Measurements from ENCODE around the gene CEBPG.

The CEBPG gene

DNA sequence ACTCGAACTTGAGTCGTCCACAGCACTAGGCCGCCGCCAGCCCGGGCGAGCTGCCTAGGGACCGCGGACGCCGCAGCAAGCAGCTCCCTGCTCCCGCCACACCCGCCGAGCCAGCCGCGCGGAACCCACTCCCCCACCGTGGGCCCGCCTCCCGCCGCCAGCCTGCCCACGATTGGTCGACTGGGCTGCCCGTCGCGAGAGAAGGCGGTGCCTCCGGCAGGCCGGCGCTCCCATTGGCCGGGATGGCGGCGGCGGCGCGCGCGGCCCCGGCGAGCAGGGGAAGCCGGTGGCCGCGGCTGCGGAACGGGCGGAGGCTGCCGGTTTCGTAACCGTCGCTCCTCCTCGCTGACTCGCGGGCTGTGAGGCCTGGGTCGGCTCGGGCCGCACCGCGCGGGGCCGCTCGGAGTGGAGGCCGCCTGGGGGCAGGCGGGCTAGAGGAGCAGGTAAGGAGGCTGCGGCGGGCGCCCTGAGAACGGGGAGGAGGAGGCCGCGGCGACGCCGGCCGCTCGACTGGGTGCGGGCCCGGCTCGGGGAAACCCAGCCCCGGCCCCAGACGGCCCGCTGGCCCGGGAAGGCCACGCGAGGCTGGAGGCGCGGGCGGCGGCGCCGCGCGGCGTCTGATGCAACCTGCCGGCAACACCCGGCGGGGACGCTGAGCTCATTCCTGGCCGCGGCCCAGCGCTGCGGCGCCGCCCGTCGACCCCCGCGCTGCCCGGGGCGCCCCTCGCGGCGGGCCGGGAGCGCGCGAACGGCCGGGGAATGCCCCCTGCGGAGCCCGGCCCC, at the start of gene CEBPG:
CEBPG (plus strand) TSS at position 257 of the 783 bp plus-strand sequence. CDS start 5,531 bp downstream, outside the sequence.
- peak; percentile 69 for DNase-seq (ENCODE audit: low read depth, low spot score)

DNA sequence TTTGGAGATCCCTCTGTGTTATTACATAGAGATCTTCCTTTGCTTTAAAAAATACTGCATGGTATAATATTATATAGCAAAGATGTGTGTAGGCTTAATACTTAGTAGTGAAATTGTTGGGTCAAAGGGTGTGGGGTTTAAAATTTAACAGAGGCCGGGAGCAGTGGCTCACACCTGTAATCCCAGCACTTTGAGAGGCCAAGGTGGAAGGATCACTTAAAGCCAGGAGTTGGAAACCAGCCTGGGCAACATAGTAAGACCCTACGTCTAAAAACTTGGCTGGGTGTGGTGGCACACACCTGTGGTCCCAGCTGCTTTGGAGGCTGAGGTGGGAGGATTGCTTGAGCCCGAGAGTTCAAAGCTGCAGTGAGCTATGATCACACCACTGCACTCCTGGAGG, 48.9 kb upstream of the CEBPG start:
- DNase-seq (ENCODE audit: low read depth, low spot score) = no peak

DNA sequence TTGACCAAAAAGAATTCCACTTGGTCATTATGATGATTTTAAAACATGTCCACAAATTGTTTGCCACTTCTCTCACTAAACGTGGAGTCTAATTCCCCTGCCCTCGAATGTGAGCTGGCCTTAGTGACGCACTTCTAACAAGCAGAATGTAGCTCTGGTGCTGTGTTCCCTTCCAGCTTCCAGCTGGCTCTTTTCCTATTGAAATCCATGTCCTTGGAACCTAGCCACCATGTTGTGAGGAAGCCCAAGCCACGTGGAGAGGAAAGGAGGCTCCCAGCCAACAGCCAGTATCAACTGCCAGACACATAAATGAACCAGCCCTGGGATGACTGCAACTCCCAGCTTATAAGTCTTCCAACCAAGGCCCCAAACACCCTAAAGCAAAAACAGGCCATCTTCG, 47.6 kb upstream of the CEBPG start:
- DNase-seq (ENCODE audit: low read depth, low spot score) = no peak

DNA sequence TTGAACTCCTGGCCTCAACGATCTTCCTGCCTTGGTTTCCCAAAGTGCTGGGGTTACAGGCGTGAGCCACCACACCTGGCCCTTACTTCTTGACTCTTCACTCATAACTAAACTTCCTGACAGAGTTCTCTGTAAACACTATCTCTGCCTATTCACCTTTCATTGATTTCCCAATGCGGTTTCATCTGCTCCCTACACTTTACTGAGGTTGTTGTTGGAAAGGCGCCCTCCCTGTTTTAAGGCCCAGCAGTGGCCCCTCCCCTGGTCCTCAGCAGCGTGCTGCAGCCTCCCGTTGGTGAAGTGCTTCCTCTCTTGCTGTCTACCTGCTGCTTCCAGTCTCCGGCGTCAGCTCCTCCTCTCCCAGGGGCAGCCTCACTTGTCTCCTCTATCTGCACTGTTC, 44.4 kb upstream of the CEBPG start:
- no peak for DNase-seq (ENCODE audit: low read depth, low spot score)

DNA sequence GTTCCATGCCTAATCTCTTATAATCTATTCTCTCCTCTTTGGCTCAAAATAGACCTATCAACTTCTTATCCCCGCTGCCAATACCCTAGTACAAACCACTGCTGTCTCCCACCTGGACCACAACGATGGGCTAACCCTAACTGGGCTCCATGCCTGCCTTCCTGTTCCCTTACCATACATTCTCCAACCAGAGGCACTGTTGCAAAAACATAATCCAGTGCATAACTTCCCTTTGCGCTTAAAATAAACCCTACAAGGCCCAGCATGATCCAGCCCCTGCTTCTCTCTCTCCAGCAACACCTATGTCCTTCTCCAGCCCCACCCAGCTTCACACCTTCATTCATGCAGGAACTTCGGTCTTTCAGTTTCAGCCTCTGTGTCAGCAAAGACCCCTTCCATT, 43.8 kb upstream of the CEBPG start:
- DNase-seq (ENCODE audit: low read depth, low spot score) = no peak

DNA sequence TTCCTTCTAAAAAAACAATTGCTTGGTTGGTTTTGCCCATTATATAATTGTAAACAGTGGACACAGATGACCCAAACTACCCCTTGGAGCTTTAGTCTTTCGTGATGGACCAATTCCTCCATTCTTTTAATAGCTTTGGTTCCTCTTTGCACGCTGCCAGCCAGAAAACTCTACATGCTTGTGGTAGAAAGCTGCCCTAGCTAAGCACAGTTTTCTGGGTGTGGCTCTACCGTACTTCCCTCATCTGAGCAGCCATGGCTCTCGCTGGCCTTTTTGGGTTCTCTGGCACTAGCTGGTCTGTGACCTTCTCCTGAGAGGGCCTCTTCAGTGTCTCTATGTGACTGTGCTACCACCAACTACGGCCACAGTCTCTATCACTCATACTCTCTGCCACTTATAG, 41.3 kb upstream of the CEBPG start:
- DNase-seq (ENCODE audit: low read depth, low spot score) = no peak

DNA sequence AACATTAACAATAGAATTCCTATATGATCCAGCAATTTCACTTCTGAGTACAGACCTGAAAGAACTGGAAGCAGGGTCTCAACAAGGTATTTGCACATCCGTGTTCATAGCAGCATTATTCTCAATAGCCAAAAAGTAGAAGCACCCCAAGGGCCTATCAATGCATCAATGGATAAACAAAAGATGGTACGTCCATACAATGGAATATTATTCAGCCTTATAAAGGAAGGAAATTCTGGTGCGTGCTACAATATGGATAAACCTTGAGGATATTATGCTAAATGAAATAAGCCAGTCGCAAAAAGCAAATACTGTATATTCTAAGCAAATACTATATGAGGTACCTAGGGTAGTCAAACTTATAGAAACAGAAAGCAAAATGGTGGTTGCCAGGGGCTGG, 40.4 kb upstream of the CEBPG start:
- DNase-seq (ENCODE audit: low read depth, low spot score) = no peak

DNA sequence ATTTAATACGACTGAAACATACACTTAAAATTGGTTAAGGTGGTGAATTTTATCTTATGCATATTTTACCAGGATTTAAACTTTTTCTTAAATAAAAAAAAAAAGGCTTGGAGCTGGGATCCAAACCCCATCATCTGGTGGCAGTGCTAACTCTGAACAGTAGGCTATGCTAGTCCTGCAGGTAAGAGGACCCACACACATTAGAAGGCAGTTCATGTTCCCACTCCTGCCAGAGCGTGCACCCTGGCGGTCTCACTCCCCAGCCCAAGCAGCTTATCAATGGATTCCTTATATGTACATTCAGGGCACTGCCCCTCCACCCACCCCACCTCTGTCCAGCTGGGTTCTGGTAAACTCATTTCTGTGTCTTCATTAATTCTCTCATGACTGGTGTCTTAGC, 39.9 kb upstream of the CEBPG start:
- DNase-seq (ENCODE audit: low read depth, low spot score) = no peak

DNA sequence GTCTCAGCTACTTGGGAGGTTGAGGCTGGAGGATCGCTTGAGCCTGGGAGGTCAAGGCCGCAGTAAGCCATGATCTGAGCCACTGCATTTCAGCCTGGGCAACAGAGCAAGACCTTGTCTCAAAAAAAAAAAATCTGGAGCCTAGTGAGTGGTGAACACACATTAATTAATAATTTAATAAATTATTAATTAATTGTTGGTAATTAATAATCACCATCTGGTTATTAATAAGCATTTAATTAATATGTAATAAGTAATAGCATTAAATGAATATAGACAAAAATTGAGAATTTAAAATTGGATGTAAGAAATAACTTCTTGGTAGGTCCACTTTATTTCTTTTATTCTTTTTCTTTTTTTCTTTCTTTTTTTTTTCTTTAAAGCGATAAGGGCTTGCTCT, 39.2 kb upstream of the CEBPG start:
- DNase-seq (ENCODE audit: low read depth, low spot score) = no peak

DNA sequence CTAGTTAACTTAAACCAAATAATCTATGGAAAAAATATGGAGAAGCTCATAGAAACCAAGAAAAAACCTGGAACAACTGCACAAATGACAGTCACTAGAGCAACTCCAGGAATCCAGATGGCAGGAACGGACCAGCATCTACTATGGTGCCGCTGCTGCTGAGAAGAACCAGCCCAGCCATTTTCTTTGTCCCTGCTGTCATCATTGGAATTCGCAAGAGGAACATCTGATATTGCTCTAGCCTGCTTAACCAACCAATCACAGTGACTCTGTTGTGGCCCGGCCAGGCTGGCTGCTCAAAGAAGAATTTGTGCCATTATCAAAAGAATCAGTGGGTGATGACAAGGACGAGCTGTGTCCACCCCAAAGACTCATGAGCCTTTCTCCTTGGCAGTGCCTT, 38.1 kb upstream of the CEBPG start:
- no peak for DNase-seq (ENCODE audit: low read depth, low spot score)

DNA sequence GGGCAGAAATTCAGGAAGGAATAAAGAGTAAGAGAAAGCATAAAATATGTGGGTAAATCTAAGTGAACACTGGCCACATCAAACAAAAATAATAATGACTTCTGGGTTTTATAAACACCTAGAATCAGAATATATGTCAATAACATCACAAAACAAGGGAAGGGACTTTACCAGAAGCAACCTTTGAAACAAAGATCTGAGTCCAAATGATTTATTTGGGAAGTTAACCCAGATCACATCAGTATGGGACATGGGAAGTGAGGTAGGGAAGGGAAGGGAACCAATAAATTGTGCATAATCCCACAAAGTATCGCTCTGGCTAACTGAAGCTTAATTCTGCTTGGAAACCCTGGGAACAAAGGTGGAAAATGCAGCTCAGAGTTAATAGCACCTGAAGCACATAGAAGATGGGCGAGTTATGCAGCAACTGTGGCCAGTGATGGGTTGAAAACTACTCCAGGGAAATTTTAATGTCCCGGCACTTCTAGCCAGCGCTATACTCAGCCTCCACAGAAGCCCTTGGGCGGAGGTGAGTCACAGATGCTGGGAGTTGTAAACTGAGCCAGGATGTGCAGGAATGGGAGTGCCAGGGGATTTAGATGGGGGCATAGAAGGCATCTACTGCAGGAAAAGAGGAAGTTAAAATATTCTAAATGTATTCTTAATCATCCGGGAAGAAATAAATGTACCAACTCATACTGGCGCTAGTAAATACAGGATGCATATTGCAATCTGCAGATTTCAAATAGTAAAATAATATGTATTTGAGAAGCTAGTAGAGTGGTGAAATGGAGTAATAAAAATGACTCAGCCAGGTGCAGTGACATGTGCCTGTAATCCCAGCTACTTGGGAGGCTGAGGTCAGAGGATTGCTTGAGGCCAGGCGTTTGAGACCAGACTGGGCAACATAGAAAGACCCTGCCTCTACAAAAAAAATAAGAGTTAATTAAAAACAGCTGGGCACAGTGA, 34.2 kb upstream of the CEBPG start:
- DNase-seq (ENCODE audit: low read depth, low spot score) = no peak

DNA sequence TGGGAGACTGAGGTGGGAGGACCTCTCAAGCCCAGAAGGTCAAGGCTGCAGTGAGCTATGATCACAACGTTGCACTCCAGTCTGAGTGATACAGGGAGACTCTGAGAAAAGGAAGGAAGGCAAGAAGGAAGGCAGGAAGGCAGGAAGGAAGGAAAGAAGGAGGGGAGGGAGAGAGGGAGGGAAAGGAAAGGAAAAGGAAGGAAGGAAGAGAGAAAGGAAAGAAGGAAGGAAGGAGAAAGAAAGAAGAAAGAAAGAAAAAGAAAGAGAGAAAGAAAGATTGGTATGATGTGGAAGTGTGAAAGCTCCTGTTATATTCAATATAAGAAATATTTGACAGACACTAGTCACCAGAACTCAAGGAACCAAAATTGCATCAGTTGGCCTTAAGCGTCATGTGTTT, 32.5 kb upstream of the CEBPG start:
- DNase-seq (ENCODE audit: low read depth, low spot score) = no peak

DNA sequence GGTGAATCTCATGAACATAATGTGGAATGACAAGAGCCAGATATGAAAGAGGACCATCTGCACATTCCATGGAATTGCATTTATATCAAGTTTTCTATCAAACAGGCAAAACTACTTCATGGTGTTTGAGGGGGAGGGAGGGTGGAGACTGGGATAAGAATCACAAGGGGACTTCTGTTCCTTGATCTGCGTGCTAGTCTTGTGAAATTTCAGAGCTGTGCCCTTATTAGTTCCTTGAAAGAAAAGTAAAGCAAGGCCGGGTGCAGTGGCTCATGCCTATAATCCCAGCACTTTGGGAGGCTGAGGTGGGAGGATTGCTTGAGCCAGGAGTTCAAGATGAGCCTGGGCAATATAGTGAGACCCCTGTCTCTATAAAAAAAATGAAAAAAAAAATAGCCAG, 30.2 kb upstream of the CEBPG start:
- DNase-seq (ENCODE audit: low read depth, low spot score) = no peak

DNA sequence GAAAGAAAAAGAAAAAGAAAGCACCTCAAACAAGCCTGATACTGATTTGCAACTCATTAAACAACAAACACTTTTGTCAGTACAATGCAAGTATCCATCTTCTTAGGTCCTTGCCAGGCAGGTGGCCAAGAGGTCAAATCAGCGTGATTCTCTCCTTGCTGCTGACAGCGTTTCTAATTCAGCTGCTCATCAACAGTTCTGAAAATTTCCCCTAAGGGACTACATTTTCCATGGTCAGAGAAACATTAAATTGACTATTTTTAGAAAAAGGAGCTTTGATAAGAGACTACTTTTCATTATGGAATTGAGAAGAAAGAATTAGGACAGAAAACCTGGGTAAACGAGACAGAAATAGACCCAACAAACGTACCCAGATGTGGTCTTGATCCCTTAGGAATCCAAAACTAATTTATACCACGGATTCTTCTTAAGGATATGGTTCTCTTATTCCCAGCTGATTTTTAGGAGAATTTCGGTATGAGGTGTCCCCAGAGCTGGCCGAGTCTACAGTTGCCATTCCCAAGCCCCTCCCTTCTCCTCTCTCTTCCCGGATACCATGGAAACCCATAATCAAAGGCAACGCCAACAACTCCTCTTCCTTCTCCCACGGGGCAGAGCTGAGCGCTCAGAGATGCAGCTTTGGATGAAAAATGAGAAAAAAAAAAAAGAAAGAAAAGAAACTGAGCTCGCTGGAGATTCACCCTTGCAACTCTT, 29.5 kb upstream of the CEBPG start:
- no peak for DNase-seq (ENCODE audit: low read depth, low spot score)

DNA sequence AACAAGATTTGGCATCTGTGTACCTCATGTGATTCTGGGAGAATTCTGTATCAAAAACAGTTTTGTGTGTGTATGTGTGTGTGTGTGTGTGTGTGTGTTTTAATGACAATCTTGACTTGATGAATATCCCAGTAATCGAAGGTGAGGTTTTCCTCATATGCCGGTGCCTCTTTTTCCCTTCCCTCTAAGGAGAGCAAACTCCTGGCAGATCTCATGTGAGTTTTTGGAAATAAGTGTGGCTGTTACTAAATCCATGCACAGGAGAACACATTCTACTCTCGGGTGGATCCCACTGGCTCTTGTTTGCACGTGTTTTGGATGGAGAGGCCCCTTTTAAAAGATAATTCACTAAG, 29.0 kb upstream of the CEBPG start:
- no peak for DNase-seq (ENCODE audit: low read depth, low spot score)

DNA sequence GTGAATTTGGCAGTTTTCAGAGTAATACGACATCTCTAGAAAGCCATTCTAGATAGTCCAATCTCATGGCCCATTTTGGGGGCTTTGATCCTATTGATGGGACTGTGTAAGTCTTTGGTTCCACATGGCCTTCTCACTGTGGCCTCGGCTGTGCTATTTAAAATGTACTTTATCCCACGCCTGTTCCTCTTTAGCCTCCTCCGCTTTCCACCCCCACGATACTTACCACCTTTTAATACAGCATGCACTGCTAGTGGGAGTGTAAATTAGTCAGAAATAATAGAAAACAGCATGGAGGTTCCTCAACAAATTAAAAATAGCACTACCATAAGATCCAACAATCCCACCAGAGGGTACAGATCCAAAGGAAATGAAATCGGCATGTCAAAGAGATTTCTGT, 28.3 kb upstream of the CEBPG start:
- DNase-seq (ENCODE audit: low read depth, low spot score) = no peak

DNA sequence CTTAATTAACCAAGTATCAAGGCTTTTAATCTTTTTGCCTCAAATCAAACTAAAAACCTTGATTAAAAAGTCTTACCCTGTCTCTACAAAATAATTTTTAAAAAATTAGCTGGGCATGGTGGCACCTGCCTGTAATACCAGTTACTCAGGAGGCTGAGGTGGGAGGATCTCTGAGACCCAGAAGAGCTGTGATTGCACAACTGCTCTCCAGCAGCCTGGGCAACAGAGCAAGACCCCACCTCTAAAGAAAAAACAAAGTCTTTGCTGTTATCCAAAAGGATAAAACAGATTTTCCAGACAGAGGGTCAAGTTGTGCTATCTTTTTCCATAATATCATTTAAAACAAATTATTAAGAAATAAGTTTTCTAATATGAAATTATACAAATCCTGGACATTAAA, 26.8 kb upstream of the CEBPG start:
- DNase-seq (ENCODE audit: low read depth, low spot score) = no peak

DNA sequence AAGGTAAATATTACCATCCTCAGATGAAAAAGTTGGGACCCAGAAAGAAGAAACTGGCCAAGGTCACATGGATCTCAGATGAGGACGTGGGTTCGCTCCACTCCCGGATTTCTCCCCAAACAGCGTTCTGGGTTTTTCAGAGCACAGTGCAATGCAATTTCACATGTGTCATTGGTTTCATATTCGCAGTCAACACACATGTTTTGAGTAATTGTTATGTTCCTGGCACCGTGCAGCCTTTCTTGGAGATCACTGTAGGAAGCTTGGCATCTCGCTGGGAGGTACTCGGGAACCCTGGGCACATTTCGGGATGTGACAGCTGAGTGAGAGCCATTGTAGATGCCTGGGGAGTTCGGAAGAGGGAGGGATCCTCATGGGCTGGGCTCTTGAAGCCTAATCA, 26.2 kb upstream of the CEBPG start:
- no peak for DNase-seq (ENCODE audit: low read depth, low spot score)

DNA sequence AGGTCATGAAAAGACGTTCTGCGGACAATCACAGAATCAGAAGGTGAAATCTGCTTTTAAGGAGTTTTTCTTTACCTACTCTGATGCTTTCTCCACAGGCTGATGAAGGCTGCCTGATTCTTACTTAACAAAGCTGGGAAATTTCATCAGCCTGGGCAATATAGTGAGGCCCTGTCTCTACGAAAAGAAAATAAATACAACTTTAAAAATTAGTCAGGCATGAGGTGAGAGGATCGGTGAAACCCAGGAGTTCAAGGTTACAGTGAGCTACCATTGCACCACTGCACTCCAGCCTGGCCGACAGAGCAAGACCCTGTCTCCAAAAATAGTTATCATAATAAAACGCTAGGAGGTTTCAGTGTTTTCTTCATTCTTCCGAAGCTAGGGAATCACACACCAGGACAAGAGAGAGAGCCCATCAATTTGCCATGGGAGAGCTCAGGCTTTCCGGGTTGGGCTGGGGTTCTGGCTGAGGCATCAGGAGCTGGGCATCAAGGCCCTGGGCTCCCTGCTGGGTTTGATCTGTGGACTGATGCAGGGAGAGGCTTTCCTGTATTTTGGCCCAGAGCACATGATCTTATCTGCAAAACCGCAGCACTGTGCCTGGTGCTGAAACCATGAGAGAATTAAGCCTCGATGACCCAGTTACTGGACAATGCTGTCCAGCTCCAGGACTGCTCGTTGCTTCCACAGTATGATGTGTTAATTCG, 25.1 kb upstream of the CEBPG start:
- DNase-seq (ENCODE audit: low read depth, low spot score) = no peak

DNA sequence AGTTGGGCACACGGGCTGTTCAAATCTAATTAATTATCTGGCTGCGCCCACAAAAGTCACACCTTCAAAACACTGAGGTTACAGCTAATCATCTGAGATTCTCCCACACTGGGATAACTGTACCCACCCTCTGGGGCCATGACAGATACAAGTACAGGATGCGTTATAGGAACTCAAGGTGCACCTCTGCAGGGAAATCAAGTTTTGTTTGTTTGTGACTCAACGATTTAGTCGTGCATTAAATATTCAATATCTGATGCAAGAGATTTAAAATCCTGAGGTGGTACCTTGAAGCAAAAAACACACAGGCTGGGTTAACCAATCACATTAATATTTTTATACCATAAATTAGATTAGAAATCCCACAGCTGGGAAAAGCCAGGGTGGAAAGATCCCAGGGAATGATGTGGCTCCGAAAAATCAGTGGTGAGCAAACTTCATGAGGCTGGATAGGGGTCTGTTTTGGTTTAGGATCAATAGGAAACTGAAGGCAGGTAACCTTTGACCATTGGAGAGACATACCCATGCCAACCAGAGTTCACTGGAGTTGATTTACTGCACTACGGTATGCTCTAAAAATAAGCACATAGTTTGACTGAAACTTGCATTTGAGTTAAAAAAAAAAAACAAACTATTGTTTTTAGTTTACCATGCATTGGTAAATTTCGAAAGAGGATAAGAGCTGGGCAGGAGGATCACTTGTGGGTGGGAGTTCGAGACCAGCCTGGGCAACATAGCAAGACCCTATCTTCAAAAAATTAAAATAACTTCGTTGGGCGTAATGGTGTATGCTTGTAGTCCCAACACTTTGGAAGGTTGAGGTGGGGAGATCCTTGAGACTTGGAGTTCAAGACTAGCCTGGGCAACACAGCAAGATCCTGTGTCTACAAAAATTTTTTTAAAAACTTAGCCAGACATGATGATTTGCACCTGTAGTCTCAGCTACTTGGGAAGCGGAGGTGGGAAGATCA, 23.9 kb upstream of the CEBPG start:
- no peak for DNase-seq (ENCODE audit: low read depth, low spot score)

Measured in brain pericyte (primary cell).